Muscle layer of colon (tissue), 2 donors: ENCODE data around the gene FMOD.

Source experiments
- H3K27ac ChIP-seq: one replicate; pipeline ENCODE4 v1.7.0; 2013; ENCODE audit warnings: low read depth, mild to moderate bottlenecking, low read length, moderate library complexity
- H3K27me3 ChIP-seq, 2 donors: one replicate each; pipeline ENCODE4 v1.7.0; 2013; ENCODE audit warnings: low read length in 2 of 2, mild to moderate bottlenecking in 2 of 2; ENCODE audit not compliant: insufficient read depth in 2 of 2, control insufficient read depth in 1 of 2
- H3K36me3 ChIP-seq: one replicate; pipeline ENCODE4 v1.7.0; 2013; ENCODE audit warnings: mild to moderate bottlenecking, low read length; ENCODE audit not compliant: insufficient read depth
- H3K4me1 ChIP-seq: one replicate; pipeline ENCODE4 v1.7.0; 2013; ENCODE audit warnings: mild to moderate bottlenecking, low read length; ENCODE audit not compliant: insufficient read depth
- H3K4me3 ChIP-seq, 2 donors: one replicate each; pipeline ENCODE4 v1.7.0; 2013; ENCODE audit warnings: low read length in 2 of 2, low read depth in 1 of 2, mild to moderate bottlenecking in 1 of 2, moderate library complexity in 1 of 2
- H3K9ac ChIP-seq: one replicate; pipeline ENCODE4 v1.7.0; 2013; ENCODE audit warnings: low read length
- H3K9me3 ChIP-seq: one replicate; pipeline ENCODE4 v1.7.0; 2013; ENCODE audit warnings: mild to moderate bottlenecking, low read length
- donor health status: abdominal sarcoma.
- donor health status: Adenocarcinoma of cecum.

FMOD gene

DNA sequence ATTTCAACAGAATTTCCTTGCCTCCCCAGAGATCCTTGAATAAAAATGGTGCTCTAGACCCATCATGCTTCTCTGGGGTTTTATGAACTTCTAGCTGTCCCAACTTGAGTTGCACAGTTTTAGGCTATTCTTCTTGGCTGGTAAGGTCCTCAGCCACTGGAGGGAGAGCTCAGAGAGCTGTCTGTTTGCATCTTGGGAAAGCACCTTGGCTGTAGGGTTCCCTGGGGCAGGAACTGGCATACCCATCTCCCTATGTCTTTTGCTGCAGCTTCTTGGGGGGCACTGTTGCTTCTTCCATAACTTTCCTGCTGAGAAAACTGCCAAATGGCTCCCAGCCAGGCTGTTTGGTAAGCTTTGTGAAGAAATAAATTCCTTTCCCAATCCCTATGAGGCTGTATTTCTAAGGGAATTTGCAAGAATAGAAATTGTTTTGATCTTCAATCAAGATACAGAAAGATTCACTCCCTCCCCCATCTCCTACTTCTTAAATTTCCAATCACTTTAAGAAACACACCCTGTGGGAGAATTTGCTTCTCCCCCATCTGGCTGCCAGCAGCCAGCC lies 8.2 kb upstream of the FMOD start:
- Histone ChIP-seq H3K4me1 (no peaks in the 10 kb centered on the region), H3K4me3 (no peak overlapping the region), H3K9ac (no peak overlapping the region), H3K36me3 (no peaks in the 10 kb centered on the region), H3K27ac (no peak overlapping the region), H3K27me3 (no peaks in the 10 kb centered on the region), H3K9me3 (no peaks in the 10 kb centered on the region)

DNA sequence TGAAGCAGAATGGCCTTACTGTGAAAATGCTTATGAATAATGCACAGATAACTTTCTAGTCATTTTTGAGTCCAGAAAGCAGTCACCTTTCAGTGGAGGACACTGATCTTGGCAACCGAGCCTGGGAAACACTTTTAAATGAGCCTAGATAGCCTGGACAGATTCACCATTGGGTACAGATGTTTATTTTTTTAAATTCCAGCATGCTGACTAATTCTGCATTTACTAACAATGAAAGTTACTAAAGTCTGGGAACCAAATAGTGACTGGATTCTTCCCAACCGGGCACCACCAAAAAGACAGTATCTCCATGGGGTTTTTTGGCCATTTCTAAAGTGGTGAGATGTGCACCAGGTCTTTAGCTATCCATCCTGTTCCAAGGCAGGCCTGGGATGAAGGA lies 3.3 kb upstream of the FMOD start:
- Histone ChIP-seq H3K27ac (no peak overlapping the region), H3K36me3 (no peaks in the 10 kb centered on the region), H3K27me3 (no peaks in the 10 kb centered on the region), H3K9ac (no peak overlapping the region), H3K4me1 (peaks cover 20% of the 10 kb centered on the region), H3K4me3 (no peak overlapping the region), H3K9me3 (no peaks in the 10 kb centered on the region)

DNA sequence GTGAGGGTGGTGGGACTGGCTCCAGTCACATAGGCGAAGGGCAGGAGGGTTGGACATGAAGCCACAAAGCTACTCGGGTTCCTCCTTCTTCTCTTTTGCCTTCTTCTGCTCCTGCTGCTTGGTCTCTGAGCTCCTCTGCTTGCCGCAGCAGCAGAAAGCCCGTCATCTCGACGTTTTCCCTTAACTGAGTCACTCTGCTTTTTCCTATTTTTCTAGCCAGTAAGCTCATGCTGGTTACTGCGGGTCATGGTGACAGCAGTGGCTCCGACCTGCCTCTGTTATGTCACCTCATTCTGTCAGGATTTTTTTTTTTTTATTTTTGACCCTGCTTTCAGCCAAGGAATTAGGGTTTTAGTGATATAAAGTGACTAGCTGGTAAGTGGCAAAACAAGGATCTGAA lies 2.6 kb upstream of the FMOD start:
- Histone ChIP-seq H3K9ac (no peak overlapping the region), H3K27ac (no peak overlapping the region), H3K4me3 (no peak overlapping the region), H3K9me3 (no peaks in the 10 kb centered on the region), H3K4me1 (peaks cover 22% of the 10 kb centered on the region), H3K27me3 (no peaks in the 10 kb centered on the region), H3K36me3 (no peaks in the 10 kb centered on the region)

DNA sequence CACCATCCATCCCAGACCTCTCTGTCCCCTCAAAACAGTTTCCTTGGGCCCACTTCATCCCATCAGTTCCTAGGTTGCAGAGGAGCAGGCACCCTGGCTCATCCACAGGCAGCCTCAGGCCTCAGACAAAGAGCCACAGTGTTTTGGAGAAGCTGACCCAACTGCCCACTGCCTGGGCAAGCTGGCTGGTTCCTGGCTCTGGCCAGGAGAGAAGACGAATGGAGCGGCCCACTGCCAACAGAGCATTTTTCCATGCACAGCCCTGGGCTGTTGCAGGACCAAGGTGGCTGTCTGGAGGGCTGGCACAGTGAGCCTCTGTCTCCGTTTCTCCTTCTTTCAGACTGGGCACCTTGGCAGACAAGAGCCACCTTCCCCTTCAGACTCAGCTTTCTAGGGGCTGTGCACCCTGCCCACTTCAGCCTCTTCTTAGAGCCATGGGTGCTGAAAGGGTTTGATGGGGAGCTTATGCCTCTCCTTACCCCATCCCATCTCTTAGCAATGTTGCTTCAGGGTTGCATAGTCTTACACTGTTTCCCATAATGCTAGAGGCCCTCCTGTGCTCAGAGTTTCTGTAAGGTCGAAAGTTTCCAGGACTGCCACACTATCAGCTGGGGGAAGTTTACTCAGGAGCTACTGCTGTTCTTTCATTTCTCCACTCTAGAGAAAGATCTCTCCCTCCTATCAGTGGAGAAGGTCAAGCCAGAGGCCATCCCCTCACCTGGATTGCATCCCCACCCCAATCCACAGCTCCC lies 973 bp downstream of the FMOD start:
- no peaks in the 10 kb centered on the region for H3K27me3 ChIP-seq
- H3K9ac ChIP-seq: peak overlapping the region; percentile 46
- peaks cover 4% of the 10 kb centered on the region for H3K36me3 ChIP-seq
- peaks cover 22% of the 10 kb centered on the region for H3K4me1 ChIP-seq
- peak overlapping the region in 1 of 2 donors; percentile 36 for H3K4me3 ChIP-seq
- H3K27ac ChIP-seq: no peak overlapping the region
- no peaks in the 10 kb centered on the region for H3K9me3 ChIP-seq

DNA sequence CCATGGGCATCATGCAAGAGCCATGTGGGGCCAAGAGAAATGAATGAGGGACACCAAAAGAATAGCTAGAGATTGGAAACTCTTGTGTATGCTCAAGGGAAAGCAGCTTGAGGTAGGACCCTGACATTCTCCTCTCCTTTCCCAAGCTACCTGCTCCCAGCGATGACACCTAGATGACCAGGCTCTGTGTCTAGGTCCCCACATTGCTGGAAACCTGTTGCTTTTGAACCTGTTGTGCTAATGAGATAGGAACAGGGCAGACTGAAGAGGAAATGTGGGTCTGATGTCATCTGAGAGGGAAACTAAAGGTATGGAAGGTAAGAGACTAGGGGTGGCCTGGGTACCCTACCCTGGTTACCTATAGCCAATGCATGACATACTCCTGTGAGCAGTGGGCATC lies 1.8 kb downstream of the FMOD start:
- Histone ChIP-seq H3K9ac (no peak overlapping the region), H3K27ac (no peak overlapping the region), H3K36me3 (peaks cover 4% of the 10 kb centered on the region), H3K4me1 (peaks cover 22% of the 10 kb centered on the region), H3K4me3 (no peak overlapping the region), H3K27me3 (no peaks in the 10 kb centered on the region), H3K9me3 (no peaks in the 10 kb centered on the region)

DNA sequence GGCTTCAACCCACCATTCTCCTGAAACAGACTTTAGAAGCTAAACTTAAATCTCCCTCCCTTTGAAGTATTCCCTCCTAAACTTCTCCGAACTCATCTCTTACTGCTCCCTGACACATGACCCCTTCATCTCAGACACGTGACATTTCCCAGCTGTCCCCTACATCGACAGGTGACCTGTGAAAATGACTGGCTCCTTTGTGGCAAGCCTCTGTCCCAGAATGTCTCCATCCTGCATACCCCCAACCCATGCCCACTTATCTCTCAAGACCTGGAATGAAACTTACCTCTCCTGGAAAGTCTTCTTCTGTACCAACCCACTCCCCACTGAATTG lies 4.2 kb downstream of the FMOD start:
- H3K27me3 ChIP-seq: no peaks in the 10 kb centered on the region
- H3K36me3 ChIP-seq: peaks cover 4% of the 10 kb centered on the region
- no peaks in the 10 kb centered on the region for H3K9me3 ChIP-seq
- H3K4me1 ChIP-seq: peaks cover 32% of the 10 kb centered on the region
- H3K4me3 ChIP-seq: no peak overlapping the region
- H3K9ac ChIP-seq: no peak overlapping the region
- no peak overlapping the region for H3K27ac ChIP-seq

DNA sequence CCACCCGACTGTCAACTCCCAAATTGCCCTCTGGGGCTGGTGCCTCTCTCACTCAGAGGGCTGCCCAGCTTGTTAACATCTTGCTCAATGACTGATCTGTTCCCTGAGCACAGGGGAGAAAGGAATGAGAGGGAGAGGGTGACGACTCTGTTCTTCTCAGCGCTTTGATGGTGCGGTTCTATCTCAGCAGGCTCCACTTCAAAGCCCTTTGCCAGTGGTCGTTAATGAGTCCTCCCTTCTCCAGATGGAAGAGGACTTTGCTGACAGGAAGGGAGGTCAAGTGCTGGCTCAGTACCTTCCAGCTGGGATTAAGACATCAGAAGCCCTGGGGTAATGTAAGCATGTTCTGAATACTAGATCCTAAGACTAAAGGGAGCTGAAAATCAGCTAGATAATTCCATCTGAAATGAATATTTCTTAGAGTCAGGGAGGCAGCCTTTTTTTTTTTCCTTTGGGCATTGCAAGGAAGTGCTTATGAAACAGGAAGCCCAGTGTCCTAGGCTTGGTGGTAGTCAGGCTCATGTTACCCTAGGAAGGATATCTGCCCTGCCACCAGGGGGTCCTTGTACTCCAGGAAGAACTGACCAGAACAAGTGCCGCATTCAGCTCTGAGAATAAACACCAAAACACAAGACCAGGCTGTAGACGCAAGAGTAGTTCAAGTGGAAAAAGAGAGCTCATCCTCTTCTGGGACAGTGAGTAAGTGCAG lies 4.7 kb downstream of the FMOD start:
- H3K4me1 ChIP-seq: peaks cover 28% of the 10 kb centered on the region

DNA sequence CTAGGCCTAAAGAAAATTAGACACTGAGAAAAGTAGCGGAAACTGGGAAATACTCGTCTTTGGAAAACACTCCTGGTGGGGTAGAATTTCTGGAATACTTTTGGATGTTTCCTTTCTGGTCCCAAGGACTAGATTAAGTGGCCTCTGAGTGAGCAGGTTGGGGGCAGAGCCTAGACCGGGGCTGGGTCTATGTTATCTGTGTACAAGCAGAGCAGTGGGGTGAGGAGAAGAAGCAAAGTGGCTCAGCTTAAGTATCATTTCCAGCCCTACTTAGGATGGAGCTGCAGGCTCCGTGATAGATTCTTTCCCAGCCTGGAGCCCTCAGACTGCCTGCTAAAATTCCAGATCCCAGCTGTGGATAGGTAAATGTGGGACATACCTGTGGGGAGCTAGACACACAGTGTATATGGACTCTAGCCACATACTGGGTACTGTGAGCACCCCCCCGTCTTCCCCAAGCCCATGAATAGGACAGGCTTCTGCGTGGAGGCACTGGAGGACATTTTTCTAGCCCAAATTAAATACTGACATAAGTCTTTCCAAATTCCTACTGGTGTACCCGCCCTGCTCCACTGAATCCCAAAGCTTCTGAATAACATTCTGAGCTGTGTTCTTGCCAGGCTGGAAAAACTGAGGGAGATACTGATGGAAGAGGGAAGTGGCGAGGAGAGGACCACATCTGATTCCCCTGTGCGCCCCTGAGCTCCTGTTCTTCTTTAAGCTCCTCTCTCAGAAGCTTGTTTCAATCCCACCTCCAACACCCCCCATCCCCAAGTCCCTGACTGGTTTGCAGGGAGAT lies 6.8 kb downstream of the FMOD start:
- no peak overlapping the region for H3K9ac ChIP-seq
- no peaks in the 10 kb centered on the region for H3K9me3 ChIP-seq
- H3K36me3 ChIP-seq: peaks cover 4% of the 10 kb centered on the region
- peaks cover 11% of the 10 kb centered on the region for H3K4me1 ChIP-seq
- no peak overlapping the region for H3K4me3 ChIP-seq
- no peak overlapping the region for H3K27ac ChIP-seq
- no peaks in the 10 kb centered on the region for H3K27me3 ChIP-seq

More for the DNA sequence above, 4.7 kb downstream of the FMOD start:
- Histone ChIP-seq H3K27ac (no peak overlapping the region), H3K4me3 (no peak overlapping the region), H3K9ac (no peak overlapping the region), H3K36me3 (peaks cover 4% of the 10 kb centered on the region), H3K27me3 (no peaks in the 10 kb centered on the region), H3K9me3 (no peaks in the 10 kb centered on the region)

DNA sequence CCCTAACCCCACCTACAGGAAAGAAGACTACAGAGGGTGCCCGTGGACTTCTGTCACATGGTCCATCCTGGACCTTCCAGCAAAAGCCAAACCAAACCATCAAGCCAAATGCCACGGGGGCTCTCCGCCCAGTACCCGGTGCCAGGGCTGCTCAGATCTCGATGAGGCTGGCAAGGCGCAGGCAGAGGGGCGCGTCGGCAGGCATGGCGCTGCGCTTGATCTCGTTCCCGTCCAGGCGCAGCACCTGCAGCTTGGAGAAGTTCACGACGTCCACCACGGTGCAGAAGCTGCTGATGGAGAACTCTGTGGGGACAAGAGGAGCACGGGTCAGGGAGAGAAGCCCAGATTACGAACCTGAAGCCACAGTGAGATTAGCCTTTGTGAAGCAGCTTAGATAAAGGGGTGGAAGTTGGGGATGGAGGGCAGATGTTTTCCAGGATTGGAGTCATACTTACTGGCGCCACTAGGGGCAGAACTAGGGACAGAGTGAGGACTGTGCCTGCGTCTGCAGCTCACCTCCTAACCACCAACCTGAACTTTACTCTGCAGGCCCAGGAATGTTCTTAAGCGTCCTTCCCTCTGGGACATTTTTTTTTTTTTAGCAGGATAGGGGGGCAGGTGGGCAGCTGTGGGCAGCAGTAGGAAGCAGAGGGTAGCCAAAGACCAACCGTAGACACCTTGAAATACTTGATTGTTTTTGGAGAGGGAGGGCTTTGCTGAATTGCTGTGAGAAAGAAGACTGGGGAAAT lies 8.6 kb downstream of the FMOD start:
- Histone ChIP-seq H3K4me1 (peaks cover 11% of the 10 kb centered on the region), H3K9ac (no peak overlapping the region), H3K4me3 (no peak overlapping the region)

DNA sequence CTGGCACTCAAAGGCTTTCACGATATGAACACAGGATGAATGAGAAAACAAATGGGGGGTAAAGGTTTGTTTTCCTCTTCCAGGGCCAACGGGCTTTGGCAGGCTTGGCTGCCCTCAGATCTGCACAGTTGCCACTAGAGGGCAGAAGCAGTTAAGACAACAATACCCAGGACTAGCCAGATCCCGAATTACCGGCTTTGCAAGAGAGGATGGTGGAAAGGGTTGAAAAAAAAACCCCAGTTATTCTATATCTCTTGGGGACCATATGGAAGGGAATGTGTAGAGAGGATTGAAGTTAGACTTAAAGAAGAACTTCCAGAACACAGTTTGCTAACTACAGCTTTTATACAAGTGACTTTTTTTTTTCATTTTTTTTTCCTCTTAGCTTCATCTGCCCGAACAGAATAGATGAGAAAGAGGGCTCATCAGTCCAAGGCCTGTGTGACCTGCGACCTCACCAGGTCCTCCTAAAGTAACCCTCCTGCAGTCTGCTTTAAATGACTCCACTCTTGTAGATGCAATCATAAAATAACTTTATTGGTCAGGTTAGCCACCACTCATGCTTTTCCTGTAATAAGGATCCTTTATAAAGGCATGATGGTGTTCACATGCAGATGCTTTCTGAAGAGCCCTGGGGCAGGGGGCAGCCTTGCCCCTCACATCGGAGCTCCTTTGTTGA lies 10.7 kb downstream of the FMOD start:
- H3K4me1 ChIP-seq: peaks cover 17% of the 10 kb centered on the region
- no peak overlapping the region for H3K27ac ChIP-seq
- H3K36me3 ChIP-seq: no peaks in the 10 kb centered on the region
- no peaks in the 10 kb centered on the region for H3K27me3 ChIP-seq
- no peak overlapping the region for H3K9ac ChIP-seq
- no peaks in the 10 kb centered on the region for H3K9me3 ChIP-seq
- no peak overlapping the region for H3K4me3 ChIP-seq

More for the DNA sequence above, 8.6 kb downstream of the FMOD start:
- Histone ChIP-seq H3K9me3 (no peaks in the 10 kb centered on the region), H3K27ac (no peak overlapping the region), H3K36me3 (no peaks in the 10 kb centered on the region), H3K27me3 (no peaks in the 10 kb centered on the region)
